Gastrocnemius medialis (tissue), 4 donors: Measurements from ENCODE around the gene LMAN2.

ENCODE experiments used
- POLR2A ChIP-seq, 2 donors: fragments of 450-650 bp; IDR thresholded peaks; one replicate each; pipeline ENCODE4 v1.6.1; 2017; ENCODE audit warnings: antibody characterized with exemption in 2 of 2, mild to moderate bottlenecking in 2 of 2, moderate library complexity in 2 of 2
- TF ChIP-seq, protein P1 (sequence below), 5 experiments: fragments of 450-650 bp in 3 of 5; fragments of 200-600 bp in 2 of 5; sonication (generic) in 2 of 5; IDR thresholded peaks in 4 of 5; conservative IDR thresholded peaks in 1 of 5; 1 replicate in 4 of 5; 2 replicates in 1 of 5; pipeline ENCODE4 v1.5.1; 2016 to 2019; ENCODE audit warnings: antibody characterized with exemption in 5 of 5, mild to moderate bottlenecking in 3 of 5, moderate library complexity in 3 of 5

GRCh38 chr5:177330991-177331842, 20.3 kb downstream of the LMAN2 start:
- TF ChIP-seq, protein P1, sequence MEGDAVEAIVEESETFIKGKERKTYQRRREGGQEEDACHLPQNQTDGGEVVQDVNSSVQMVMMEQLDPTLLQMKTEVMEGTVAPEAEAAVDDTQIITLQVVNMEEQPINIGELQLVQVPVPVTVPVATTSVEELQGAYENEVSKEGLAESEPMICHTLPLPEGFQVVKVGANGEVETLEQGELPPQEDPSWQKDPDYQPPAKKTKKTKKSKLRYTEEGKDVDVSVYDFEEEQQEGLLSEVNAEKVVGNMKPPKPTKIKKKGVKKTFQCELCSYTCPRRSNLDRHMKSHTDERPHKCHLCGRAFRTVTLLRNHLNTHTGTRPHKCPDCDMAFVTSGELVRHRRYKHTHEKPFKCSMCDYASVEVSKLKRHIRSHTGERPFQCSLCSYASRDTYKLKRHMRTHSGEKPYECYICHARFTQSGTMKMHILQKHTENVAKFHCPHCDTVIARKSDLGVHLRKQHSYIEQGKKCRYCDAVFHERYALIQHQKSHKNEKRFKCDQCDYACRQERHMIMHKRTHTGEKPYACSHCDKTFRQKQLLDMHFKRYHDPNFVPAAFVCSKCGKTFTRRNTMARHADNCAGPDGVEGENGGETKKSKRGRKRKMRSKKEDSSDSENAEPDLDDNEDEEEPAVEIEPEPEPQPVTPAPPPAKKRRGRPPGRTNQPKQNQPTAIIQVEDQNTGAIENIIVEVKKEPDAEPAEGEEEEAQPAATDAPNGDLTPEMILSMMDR (IDR thresholded peaks at IDR 0.05 in 4 of 5, conservative IDR thresholded peaks at IDR 0.05 in 1 of 5): no peak
- no peak for TF ChIP-seq POLR2A (IDR thresholded peaks at IDR 0.05)
